Psoas muscle (tissue), 8 donors: Measurements from ENCODE around the gene CLEC16A. TPM values are rescaled to one million over a fixed set of nuclear protein-coding genes. Genes with fewer than 3 reads are reported as not detected.

Source experiments
- ATAC-seq, 4 donors: fragments of 200-7000 bp; cut with Tn5 transposase; one replicate each; pipeline ENCODE4 v1.9.1; 2020; ENCODE audit warnings: moderate library complexity in 3 of 4, mild to moderate bottlenecking in 2 of 4
- DNase-seq, 2 donors: peaks; one replicate each; pipeline ENCODE4 v3.0.0-alpha.2; 2020
- H3K27ac ChIP-seq: fragments of 200-600 bp; one replicate; pipeline ENCODE4 v1.8.0; 2022
- H3K27me3 ChIP-seq, 3 donors: fragments of 200-600 bp in 1 of 3; one replicate each; pipeline versions ENCODE4 v1.6.1 to v1.8.0; 2013 to 2022; ENCODE audit warnings: low read length in 2 of 3, mild to moderate bottlenecking in 2 of 3, moderate library complexity in 1 of 3; ENCODE audit not compliant: insufficient read depth in 3 of 3
- H3K36me3 ChIP-seq, 2 donors: fragments of 200-600 bp in 1 of 2; one replicate each; pipeline versions ENCODE4 v1.6.1 to v1.8.0; 2013 to 2022; ENCODE audit warnings: low read depth in 1 of 2, mild to moderate bottlenecking in 1 of 2, moderate library complexity in 1 of 2; ENCODE audit not compliant: insufficient read depth in 1 of 2
- H3K4me1 ChIP-seq: fragments of 200-600 bp; one replicate; pipeline ENCODE4 v1.8.0; 2022
- H3K4me3 ChIP-seq: fragments of 200-600 bp; one replicate; pipeline ENCODE4 v1.8.0; 2022; ENCODE audit warnings: mild to moderate bottlenecking
- H3K9me3 ChIP-seq: fragments of 200-600 bp; one replicate; pipeline ENCODE4 v1.8.0; 2022
- CTCF ChIP-seq: fragments of 200-600 bp; IDR thresholded peaks from one replicate; pipeline ENCODE4 v1.8.0; 2022; ENCODE audit warnings: antibody characterized with exemption
- WGBS, 3 donors: extraction: QIAGEN DNeasy Blood & Tissue Kit; methylation state at CpG; one replicate each; pipeline versions ENCODE4 v1.1.6 to v1.1.7; 2013; 5-methylcytosine and 5-hydroxymethylcytosine counted together
- intact Hi-C, 2 donors: fragments of 100-400 bp; cut with DNase I; formaldehyde crosslinking; loops; one replicate each; pipeline versions ENCODE4 v1.11.0 to v1.14.2; 2022
- polyA plus RNA-seq, 3 donors: library from polyadenylated mRNA; stranded (reverse); fragments of 200-250 nt; gene quantifications; one replicate each; pipeline ENCODE4 v1.2.3, GENCODE V29; 2013
- total RNA-seq, 4 donors: library from RNA; stranded (reverse); fragmentation: NEBNext Ultra II Directional in 2 of 4; extraction: Animal tissue kit (Norgen Biotek cat#: 25700) in 2 of 4; gene quantifications; one replicate each; pipeline versions ENCODE4 v1.2.1 to v1.2.4, GENCODE V29; 2021 to 2023
- donor health status: healthy with polysubstance abuse.
- donor health status: DM: no; HTN: no; CAD: no; lungs with moderate emphysema.
- donor health status: Bipolar disorder and iron deficiency.
- donor health status: healthy.
- donor health status: DM: yes; HTN: yes; CAD: no.
- donor health status: DM: no; HTN: no; CAD: no.
- donor health status: DM: no; HTN: no; CAD: no.
- donor health status: DM: yes; HTN: yes; CAD: no.

CLEC16A gene
- total and polyA plus RNA-seq, 7 donors: 13.1 to 28.1 (median 21.4) TPM

GRCh38 chr16:11126399-11127054 is 182.2 kb downstream of the CLEC16A start:
- H3K36me3 ChIP-seq: peaks cover 0 to 34% of the 10 kb centered on the region in 2 donors

GRCh38 chr16:11127610-11128195 is 183.3 kb downstream of the CLEC16A start:
- Histone ChIP-seq H3K4me1 (peaks cover 18% of the 10 kb centered on the region), H3K9me3 (no peaks in the 10 kb centered on the region), H3K36me3 (peaks cover 0 to 34% of the 10 kb centered on the region in 2 donors), H3K4me3 (no peak overlapping the region), H3K27ac (no peak overlapping the region), H3K27me3 (no peaks in the 10 kb centered on the region)
- intact Hi-C loops: loop anchor here in 1 of 2 donors (2.0 kb wide), 1 partner anchor 17 kb away; no protein-coding TSS in a partner anchor
- WGBS, 3 donors: 90 to 93% (median 91%) methylated on average over 7 of the region's 7 CpGs
- DNase-seq (no peak), ATAC-seq (no peak)
- no peak for TF ChIP-seq CTCF

More at GRCh38 chr16:11126399-11127054, 182.2 kb downstream of the CLEC16A start:
- Histone ChIP-seq H3K4me3 (no peak overlapping the region), H3K9me3 (no peaks in the 10 kb centered on the region), H3K4me1 (peaks cover 27% of the 10 kb centered on the region), H3K27me3 (no peaks in the 10 kb centered on the region), H3K27ac (no peak overlapping the region)
- ATAC-seq (no peak), DNase-seq (no peak)
- no peak for TF ChIP-seq CTCF
- intact Hi-C loops: no loop called here
- WGBS, 3 donors: 90 to 93% (median 90%) methylated on average over 12 of the region's 12 CpGs

- no peak for DNase-seq
- Histone ChIP-seq H3K4me1 (peaks cover 26% of the 10 kb centered on the region), H3K4me3 (no peak overlapping the region), H3K36me3 (peaks cover 0 to 27% of the 10 kb centered on the region in 2 donors), H3K27ac (no peak overlapping the region), H3K27me3 (no peaks in the 10 kb centered on the region), H3K9me3 (no peaks in the 10 kb centered on the region)
- peak in 2 of 4 donors; percentile 38 to 54 for ATAC-seq
- WGBS, 3 donors: 51 to 59% (median 55%) methylated on average over 9 of the region's 9 CpGs
- TF ChIP-seq CTCF: no peak
- intact Hi-C loops: loop anchor here in 1 of 2 donors (2.0 kb wide), 1 partner anchor 18 kb away; no protein-coding TSS in a partner anchor
These were observed 184.1 kb downstream of the CLEC16A start for GRCh38 chr16:11128211-11129141.

- DNase-seq: no peak
- no peak for ATAC-seq
- Histone ChIP-seq H3K4me3 (no peak overlapping the region), H3K4me1 (peaks cover 35% of the 10 kb centered on the region), H3K36me3 (peaks cover 0 to 18% of the 10 kb centered on the region in 2 donors), H3K9me3 (no peaks in the 10 kb centered on the region), H3K27me3 (no peaks in the 10 kb centered on the region), H3K27ac (no peak overlapping the region)
- intact Hi-C loops: loop anchor here in 1 of 2 donors (2.0 kb wide), 1 partner anchor 19 kb away; no protein-coding TSS in a partner anchor
- 69 to 85% (median 85%) methylated on average over 4 of the region's 4 CpGs for WGBS, 3 donors
- no peak for TF ChIP-seq CTCF
These were observed 185.0 kb downstream of the CLEC16A start for GRCh38 chr16:11129378-11129781.
